22Rv1 (cell line): ENCODE measurements around the gene GIMAP7.

Experiments used
- H3K27ac ChIP-seq: fragments of 450-650 bp; 2 replicates; pipeline ENCODE4 v1.5.1; 2017
- ZFX ChIP-seq: fragments of 450-650 bp; IDR thresholded peaks from 2 replicates; pipeline ENCODE4 v1.6.1; 2017; ENCODE audit warnings: antibody characterized with exemption, borderline replicate concordance
- TF ChIP-seq, protein P1 (sequence below): fragments of 450-650 bp; IDR thresholded peaks from 2 replicates; pipeline ENCODE4 v1.5.1; 2017; ENCODE audit warnings: mild to moderate bottlenecking

GIMAP7 gene

DNA sequence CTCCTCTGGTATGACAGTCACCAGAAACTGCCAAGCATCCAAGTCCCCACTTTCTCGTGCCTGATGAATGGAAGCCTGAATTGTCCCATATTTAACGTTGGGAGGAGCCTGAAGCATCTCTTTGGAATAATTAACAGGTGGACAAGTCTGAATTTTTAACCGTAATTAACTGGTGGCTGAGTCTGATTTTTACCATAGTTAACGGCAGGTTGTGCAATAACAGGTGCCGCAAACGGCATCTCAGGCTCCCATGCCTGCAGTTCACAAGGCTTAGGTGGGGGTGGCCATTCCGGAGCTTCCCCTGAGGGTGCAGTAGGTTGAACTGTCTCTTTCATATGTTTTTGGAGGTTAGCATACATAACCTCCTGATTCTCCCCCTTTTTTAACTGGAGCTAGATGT lies 50.6 kb downstream of the GIMAP7 start:
- no peak overlapping the region for H3K27ac ChIP-seq
- TF ChIP-seq ZFX = no peak
- TF ChIP-seq, protein P1, sequence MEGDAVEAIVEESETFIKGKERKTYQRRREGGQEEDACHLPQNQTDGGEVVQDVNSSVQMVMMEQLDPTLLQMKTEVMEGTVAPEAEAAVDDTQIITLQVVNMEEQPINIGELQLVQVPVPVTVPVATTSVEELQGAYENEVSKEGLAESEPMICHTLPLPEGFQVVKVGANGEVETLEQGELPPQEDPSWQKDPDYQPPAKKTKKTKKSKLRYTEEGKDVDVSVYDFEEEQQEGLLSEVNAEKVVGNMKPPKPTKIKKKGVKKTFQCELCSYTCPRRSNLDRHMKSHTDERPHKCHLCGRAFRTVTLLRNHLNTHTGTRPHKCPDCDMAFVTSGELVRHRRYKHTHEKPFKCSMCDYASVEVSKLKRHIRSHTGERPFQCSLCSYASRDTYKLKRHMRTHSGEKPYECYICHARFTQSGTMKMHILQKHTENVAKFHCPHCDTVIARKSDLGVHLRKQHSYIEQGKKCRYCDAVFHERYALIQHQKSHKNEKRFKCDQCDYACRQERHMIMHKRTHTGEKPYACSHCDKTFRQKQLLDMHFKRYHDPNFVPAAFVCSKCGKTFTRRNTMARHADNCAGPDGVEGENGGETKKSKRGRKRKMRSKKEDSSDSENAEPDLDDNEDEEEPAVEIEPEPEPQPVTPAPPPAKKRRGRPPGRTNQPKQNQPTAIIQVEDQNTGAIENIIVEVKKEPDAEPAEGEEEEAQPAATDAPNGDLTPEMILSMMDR = no peak

DNA sequence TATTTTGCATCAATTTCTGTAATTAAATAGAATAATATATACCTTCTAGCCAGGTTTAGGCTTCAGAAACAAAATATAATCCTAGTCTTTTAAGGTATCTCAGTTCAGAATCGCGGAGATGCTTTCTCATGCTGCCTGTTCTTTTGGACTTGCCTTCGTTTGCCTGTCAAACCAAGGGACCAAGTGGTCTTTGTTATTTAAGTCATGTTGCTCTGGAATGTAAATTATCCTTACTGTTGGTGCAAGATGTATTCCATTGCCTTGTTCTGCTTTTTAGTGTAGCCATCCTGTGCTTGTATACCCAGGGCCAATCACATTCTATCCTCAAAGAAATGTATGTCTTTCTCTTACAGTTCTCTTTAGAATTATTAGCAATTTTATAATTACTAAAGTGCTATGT lies 51.5 kb downstream of the GIMAP7 start:
- no peak overlapping the region for H3K27ac ChIP-seq
- TF ChIP-seq ZFX = no peak

DNA sequence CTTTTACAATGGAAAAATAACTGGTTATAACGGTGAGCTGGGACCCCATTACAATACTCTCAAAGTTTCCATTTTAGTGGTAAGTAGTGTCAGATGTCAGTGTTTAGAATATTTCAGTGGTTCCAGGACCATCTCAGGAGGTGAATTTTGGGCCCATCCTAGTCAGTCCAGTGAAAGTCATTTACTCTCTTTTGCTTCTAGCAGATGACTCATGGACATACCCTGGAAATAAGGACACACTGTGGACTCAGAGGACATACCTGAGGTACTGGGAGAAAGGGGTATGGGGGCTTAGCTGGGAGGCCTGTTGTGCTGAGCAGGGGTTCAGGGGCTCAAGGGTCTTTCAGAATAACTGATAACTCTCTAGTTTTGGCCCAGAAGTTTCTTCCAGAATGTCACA lies 51.9 kb downstream of the GIMAP7 start:
- no peak for TF ChIP-seq ZFX
- TF ChIP-seq, protein P1 = no peak
- no peak overlapping the region for H3K27ac ChIP-seq

DNA sequence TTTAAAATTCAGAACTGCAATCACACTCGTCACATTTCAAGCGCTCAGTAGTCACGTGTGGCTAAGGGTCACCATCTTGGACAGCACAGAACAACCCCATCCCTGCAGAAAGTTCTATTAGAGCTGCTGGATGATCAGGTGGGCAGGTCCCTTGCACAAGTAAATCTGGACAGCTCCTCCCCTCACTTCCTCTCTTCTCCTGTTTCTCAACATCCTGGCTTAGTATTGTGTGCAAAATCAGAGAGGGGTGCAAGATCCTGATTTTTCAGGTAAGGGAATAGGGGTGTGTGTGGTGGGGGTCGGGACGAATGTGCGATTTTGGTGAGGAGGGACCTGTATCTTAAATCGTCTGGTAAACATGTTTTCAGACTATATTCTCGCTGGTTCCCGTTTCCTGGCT lies 52.5 kb downstream of the GIMAP7 start, which contains the start of gene GIMAP4:
GIMAP4 (plus strand) TSS at position 222 of the 400 bp plus-strand sequence. CDS start 2,512 bp downstream, outside the sequence.
- no peak for TF ChIP-seq ZFX
- TF ChIP-seq, protein P1 = no peak
- H3K27ac ChIP-seq = no peak within 1 kb of the TSS

DNA sequence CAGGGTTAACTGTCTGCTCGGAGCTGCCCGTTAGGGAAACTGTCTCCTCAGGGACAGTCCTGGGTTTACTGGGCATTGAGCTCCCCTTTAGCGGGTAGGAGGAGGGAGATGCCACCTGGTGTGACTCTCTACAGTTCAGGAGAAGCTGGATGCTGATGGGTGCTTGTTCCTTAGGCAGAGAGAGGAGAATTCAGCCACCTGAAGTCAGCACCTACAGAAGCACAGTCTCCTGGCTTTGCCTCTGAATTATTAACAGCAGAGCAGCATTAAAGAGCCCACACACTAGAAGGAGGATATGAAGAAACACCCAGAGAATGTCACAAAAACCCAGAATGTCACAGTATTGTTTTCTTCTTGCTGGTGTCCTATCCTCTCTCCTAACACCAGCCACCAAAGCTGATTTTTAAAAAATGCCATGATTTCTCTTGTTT lies 53.2 kb downstream of the GIMAP7 start:
- H3K27ac ChIP-seq = no peak overlapping the region
- TF ChIP-seq, protein P1 = no peak
- TF ChIP-seq ZFX = no peak

DNA sequence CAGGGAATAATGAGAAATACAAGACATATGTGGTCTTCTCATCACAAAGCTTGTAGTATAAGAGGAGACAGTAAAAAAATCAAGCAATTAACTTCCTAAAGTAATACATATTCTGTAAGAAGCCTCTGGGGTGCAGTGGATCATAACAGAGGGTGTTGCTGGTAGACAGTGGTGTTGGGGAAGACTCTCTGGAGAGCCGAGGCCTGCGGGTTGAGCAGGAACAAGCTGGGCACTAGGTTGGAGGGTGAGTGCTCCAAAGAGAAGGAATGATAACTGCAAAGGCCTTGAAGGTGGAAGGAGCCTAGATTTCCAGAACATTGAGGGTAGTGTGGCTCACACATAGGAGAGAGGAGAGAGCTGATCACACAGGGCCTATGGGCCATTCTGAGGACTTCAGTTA lies 54.0 kb downstream of the GIMAP7 start:
- no peak overlapping the region for H3K27ac ChIP-seq

DNA sequence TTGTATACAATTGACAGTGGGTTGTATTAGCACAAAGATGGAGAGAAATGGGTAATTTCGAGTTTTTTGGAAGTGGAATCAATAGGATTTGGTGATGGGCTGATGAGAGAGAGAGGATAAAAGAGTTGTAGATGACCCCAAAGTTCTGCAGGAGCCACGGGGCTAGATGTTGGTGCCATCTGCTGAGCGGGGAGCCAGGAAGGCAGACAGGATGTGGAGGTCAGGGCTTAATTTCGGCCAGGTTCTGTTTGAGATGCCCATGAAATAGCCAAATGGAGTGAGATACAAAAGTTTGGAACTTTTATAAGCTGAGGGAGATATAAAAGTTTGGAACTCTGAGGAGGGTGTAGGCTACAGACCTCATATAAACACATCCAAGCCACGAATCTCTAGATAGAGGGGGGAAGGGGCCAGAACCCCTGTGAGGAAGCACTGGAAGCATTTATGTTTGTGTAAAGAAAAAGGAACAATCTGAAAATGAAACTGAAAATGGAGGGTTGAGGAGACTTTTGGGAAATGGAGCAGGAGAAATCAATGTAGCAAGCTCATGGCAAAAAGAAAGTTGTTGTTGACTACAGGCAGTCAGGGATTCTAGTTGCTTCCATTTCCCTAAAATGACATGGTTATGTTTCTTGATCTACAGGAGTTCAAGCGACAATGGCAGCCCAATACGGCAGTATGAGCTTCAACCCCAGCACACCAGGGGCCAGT lies 54.7 kb downstream of the GIMAP7 start:
- H3K27ac ChIP-seq = no peak overlapping the region
- no peak for TF ChIP-seq ZFX
- TF ChIP-seq, protein P1 = no peak

More for the DNA sequence above, 54.0 kb downstream of the GIMAP7 start:
- no peak for TF ChIP-seq ZFX
- TF ChIP-seq, protein P1 = no peak
